ENCODE measurements around the gene RANBP17. TPM values are rescaled to one million over a fixed set of nuclear protein-coding genes. Genes with fewer than 3 reads are reported as not detected.
"Not testable (repeated sequence)": the region's sequence is repeated elsewhere in the genome, so short reads cannot be mapped to it uniquely, and the experiment has no call there.

The RANBP17 gene
- total RNA-seq, 1 experiment from 2014 or later = 17.8 TPM

GRCh38 chr5:171157775-171158174, 296.0 kb downstream of the RANBP17 start:
- no peak for DNase-seq (ENCODE audit: low read depth, low spot score)
- in situ Hi-C loops (cut with HindIII; ENCODE audit: low pct_unique_long_range_greater_than_20kb, low sequenced_read_pairs) = no loop called here

DNA sequence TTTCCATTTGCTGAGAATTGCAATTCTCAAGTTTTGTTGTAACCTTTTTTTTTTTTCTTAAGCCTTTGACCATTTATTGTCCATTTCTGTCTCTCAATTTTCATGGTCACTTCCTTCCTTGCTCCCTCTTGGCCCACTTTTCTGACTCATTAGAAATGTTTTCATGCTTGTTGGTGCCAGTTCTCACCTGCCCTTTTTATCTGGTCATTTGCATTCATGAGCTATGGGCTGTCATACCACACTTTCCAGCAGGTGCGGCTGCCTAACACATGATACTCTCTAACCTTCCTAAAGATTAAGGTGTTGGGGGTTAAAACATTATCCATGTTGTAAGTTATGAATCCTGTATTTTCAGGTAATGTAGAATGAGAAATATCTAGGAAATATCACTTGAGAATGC, 296.8 kb downstream of the RANBP17 start:
- in situ Hi-C loops (cut with HindIII; ENCODE audit: low pct_unique_long_range_greater_than_20kb, low sequenced_read_pairs) = no loop called here
- no peak for DNase-seq (ENCODE audit: low read depth, low spot score)

DNA sequence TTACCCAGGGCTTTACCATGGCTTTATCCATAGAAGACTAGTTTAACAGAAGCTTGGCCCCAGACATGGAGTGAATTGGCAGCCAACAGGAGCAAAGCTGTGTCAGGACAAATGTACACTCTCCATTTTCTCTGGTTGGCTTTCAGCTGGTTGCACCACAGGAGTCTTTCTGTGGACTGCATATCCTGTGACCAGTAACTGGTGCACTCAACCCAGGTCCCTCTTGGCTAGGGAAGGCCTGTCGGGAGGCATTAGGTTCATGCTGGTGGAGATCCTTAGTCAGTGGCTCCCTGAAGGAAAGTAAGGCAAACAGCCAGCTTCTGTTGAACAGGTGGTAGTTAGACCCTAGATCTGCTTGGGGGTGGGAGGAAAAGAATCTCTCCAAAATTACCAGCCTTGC, 300.3 kb downstream of the RANBP17 start:
- DNase-seq (ENCODE audit: low read depth, low spot score) = peak; percentile 27
- in situ Hi-C loops (cut with HindIII; ENCODE audit: low pct_unique_long_range_greater_than_20kb, low sequenced_read_pairs) = no loop called here

DNA sequence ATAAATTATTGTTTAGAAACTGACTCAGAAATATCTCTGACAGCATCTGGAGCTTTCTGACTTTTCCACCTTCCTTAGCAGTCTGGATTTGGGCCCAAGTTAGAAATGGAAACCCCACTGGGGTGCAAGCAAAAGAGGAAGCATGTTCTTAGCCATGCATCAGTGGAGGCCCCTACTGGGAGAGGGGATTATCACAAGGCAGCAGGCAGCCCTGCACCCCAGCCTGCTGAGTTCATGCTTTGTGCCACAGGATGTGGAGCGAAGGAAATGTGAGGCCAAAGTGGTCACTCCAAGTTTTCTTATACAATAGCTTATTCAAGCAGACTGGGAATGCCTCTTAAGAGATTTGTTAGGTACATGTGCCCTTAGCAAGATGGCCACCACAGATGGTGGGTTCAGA, 300.8 kb downstream of the RANBP17 start:
- DNase-seq (ENCODE audit: low read depth, low spot score) = peak; percentile 94
- in situ Hi-C loops (cut with HindIII; ENCODE audit: low pct_unique_long_range_greater_than_20kb, low sequenced_read_pairs) = no loop called here

DNA sequence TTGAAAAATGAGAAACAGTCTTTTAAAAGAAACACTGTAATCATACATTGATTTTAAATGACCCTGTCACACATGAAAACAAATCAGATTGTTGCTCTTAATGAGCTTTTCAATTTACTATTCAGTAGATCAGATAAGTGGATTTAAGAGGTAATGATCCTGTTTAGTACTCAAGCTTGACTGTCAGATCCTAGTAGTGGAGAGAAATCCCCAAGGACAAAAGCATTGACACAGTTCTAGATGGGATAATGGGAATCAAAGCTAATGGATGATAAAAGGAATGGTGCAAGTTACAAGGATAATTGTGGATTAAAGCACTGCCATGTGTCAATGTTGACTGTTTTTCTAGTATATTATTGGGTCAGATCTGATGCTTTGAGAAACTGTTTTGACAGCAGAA, 304.9 kb downstream of the RANBP17 start:
- no peak for DNase-seq (ENCODE audit: low read depth, low spot score)
- in situ Hi-C loops (cut with HindIII; ENCODE audit: low pct_unique_long_range_greater_than_20kb, low sequenced_read_pairs) = no loop called here

GRCh38 chr5:171168171-171168570, 306.4 kb downstream of the RANBP17 start:
- DNase-seq (ENCODE audit: low read depth, low spot score) = no peak
- in situ Hi-C loops (cut with HindIII; ENCODE audit: low pct_unique_long_range_greater_than_20kb, low sequenced_read_pairs) = no loop called here

- DNase-seq (ENCODE audit: low read depth, low spot score); in situ Hi-C loops (cut with HindIII; ENCODE audit: low pct_unique_long_range_greater_than_20kb, low sequenced_read_pairs): not testable (repeated sequence)
These were observed 313.1 kb downstream of the RANBP17 start for GRCh38 chr5:171174960-171175359.

DNA sequence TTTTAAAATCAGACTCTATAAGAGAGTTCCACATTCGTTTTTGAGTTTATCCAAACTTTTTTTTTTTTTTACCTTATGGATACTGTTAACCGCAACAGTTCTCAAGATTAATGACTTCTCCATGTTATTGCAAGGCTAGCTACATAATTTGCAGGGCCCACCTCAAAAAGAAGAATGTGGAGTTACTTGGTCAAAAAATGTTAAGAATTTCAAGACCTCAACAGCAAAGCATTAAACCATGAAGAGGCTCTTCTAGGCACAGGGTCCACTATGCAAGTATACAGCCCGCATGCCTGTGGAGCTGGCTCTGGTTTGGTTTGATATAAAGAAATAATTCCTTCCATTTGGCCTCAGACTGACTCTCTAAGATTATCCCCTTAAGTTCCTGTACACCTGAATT, 313.9 kb downstream of the RANBP17 start:
- in situ Hi-C loops (cut with HindIII; ENCODE audit: low pct_unique_long_range_greater_than_20kb, low sequenced_read_pairs) = no loop called here
- DNase-seq (ENCODE audit: low read depth, low spot score) = no peak

DNA sequence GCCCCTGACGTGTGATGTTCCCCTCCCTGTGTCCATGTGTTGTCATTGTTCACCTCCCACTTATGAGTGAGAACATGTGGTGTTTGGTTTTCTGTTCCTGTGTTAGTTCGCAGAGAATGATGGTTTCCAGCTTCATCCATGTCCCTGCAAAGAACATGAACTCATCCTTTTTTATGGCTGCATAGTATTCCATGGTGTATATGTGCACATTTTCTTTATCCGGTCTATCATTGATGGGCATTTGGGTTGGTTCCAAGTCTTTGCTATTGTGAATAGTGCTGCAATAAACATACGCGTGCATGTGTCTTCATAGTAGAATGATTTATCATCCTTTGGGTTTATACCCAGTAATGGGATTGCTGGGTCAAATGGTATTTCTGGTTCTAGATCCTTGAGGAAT, 316.4 kb downstream of the RANBP17 start:
- in situ Hi-C loops (cut with HindIII; ENCODE audit: low pct_unique_long_range_greater_than_20kb, low sequenced_read_pairs); DNase-seq (ENCODE audit: low read depth, low spot score): not testable (repeated sequence)

DNA sequence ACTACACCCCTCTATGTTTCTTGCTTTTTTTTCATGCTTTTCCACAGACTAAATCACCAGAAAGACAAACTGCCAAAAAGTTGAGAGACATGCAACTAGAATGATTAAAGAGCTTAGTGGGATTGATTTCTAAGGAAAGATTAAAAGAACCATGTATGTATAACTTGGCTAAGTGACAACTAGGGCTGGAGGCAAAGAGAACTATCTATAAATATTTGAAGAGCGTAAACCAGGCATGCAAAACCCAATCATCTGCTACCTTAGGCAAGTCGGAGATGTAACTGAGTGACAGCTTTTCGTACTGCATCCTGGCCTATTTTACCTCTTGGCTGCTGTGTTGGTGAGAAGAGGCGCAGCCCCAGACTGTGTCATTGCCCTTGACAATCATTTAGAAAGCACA, 326.2 kb downstream of the RANBP17 start:
- no peak for DNase-seq (ENCODE audit: low read depth, low spot score)
- in situ Hi-C loops (cut with HindIII; ENCODE audit: low pct_unique_long_range_greater_than_20kb, low sequenced_read_pairs) = no loop called here

GRCh38 chr5:171189442-171189841, 327.6 kb downstream of the RANBP17 start:
- in situ Hi-C loops (cut with HindIII; ENCODE audit: low pct_unique_long_range_greater_than_20kb, low sequenced_read_pairs) = no loop called here
- DNase-seq (ENCODE audit: low read depth, low spot score) = no peak

DNA sequence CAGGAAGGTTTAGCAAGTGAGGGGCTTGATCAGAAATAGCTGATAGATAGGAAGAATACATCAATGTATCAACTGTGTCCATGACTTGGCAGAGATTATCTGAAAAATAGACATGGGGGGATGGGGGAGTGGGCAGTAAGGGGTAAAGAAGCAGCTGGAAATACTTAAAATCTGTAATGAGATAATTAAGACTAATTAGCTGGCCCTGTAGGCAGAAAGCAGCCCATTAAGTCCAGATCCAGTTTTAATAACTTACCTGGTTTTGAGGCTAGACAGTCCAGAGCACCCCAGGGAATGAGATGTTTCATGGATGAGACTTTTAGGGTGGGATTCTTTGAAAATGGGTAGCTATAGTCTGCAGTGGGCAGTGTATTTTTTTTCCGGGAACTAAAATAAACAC, 330.3 kb downstream of the RANBP17 start:
- DNase-seq (ENCODE audit: low read depth, low spot score) = no peak
- in situ Hi-C loops (cut with HindIII; ENCODE audit: low pct_unique_long_range_greater_than_20kb, low sequenced_read_pairs) = no loop called here

DNA sequence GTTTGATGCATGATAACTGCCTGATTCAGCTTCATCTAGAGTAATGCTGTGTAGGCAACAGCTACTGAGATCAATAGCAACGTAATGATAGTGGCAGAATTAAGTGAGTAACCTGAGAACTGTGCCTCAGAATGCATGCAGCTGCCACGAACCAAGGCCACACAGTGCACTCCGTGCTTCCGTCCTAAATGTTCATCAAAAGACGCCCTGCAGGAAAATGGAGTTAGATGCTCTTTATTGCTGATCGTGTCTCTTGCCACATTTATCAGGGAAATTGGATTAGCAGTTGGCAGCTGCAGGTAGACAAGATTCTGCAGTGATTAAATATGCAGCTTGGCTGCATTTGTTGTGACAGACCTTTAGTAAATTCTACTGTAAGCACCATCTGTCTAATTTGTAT, 339.5 kb downstream of the RANBP17 start:
- DNase-seq (ENCODE audit: low read depth, low spot score) = no peak
- in situ Hi-C loops (cut with HindIII; ENCODE audit: low pct_unique_long_range_greater_than_20kb, low sequenced_read_pairs) = no loop called here

GRCh38 chr5:171205375-171205774, 343.6 kb downstream of the RANBP17 start:
- DNase-seq (ENCODE audit: low read depth, low spot score) = peak; percentile 2
- in situ Hi-C loops (cut with HindIII; ENCODE audit: low pct_unique_long_range_greater_than_20kb, low sequenced_read_pairs) = no loop called here

DNA sequence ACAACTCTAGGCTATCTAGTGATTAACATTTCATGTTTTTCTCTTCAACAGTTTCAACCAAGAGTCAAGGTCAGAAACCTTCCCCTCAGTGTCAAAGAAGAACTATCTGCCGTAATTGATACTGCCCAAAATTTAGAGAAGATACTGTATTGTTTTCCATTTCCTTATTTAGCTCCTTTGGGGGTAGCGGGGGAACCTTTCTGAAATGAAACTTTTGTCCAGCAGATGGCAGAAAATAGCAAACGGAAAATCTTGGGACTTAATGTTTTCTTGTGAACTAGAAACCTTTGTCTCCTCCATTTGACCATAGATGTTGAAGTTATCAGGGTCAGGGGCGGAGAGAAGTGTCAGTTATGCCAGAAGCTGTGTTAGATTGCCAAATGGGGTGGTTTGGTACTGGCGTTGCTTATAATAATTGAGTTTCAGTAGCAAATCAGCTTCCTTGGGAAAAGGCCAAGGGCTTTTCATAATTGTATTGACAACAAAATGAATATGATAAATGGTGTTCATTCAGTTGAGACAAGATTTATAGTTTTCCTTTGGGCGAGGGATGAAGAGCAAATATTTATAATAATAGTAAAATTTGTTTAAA, 345.5 kb downstream of the RANBP17 start:
- DNase-seq (ENCODE audit: low read depth, low spot score) = peak; percentile 75
- in situ Hi-C loops (cut with HindIII; ENCODE audit: low pct_unique_long_range_greater_than_20kb, low sequenced_read_pairs) = no loop called here

- in situ Hi-C loops (cut with HindIII; ENCODE audit: low pct_unique_long_range_greater_than_20kb, low sequenced_read_pairs) = no loop called here
- DNase-seq (ENCODE audit: low read depth, low spot score) = no peak
These were observed 360.1 kb downstream of the RANBP17 start for GRCh38 chr5:171221916-171222315.

GRCh38 chr5:171223927-171224326, 362.1 kb downstream of the RANBP17 start:
- DNase-seq (ENCODE audit: low read depth, low spot score) = no peak
- in situ Hi-C loops (cut with HindIII; ENCODE audit: low pct_unique_long_range_greater_than_20kb, low sequenced_read_pairs) = no loop called here

DNA sequence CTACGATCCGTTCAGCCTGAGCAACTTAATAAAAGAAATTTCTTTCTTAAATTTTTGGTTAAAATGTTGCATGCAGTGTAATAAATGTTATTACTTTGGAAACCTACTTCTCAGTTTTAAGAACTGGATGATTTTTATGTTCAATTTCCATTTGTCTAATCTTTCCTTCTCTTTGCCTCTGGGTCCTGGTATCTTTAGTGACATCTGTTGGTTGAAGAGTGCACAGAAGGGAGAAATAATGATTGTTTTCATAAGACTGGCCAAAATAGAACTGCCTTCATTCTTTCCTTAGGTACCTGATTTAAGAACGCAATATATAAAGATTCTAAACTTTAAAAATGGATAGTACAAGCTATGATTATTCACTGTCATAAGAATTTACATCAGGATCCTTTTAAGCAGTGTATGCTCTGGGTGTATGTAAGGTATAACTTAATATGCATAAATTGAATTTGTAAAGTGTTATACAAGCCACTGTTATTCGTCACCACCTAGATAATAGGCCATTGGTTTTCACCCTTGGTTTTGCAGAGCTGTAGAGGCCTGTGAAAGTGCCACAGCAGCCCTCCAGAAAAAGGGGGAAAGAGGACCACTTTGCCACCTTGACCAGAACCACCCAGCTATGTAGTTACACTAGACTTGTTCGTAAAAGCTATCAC, 364.4 kb downstream of the RANBP17 start:
- in situ Hi-C loops (cut with HindIII; ENCODE audit: low pct_unique_long_range_greater_than_20kb, low sequenced_read_pairs) = no loop called here
- DNase-seq (ENCODE audit: low read depth, low spot score) = peak; percentile 14

- in situ Hi-C loops (cut with HindIII; ENCODE audit: low pct_unique_long_range_greater_than_20kb, low sequenced_read_pairs) = no loop called here
These were observed 365.0 kb downstream of the RANBP17 start for GRCh38 chr5:171226864-171227263.

More at GRCh38 chr5:171226864-171227263, 365.0 kb downstream of the RANBP17 start:
- no peak for DNase-seq (ENCODE audit: low read depth, low spot score)
